Esophagus squamous epithelium (tissue), 5 donors: ENCODE data around the gene GH1. TPM values are rescaled to one million over a fixed set of nuclear protein-coding genes. Genes with fewer than 3 reads are reported as not detected.

Source experiments
- DNase-seq: peaks from one replicate; lab custom pipeline; 2025; lab: John Stamatoyannopoulos, UW
- H3K27ac ChIP-seq, 4 donors: fragments of 200-600 bp; sonication (generic); one replicate each; pipeline ENCODE4 v1.5.1; 2016 to 2019; ENCODE audit warnings: mild to moderate bottlenecking in 1 of 4
- H3K27me3 ChIP-seq, 4 donors: fragments of 200-600 bp; sonication (generic); 1 replicate in 3 of 4; 2 replicates in 1 of 4; pipeline versions ENCODE4 v1.5.1 to v1.6.0; 2017 to 2021; ENCODE audit warnings: antibody characterized with exemption in 1 of 4
- H3K36me3 ChIP-seq, 3 donors: fragments of 200-600 bp; sonication (generic); one replicate each; pipeline ENCODE4 v1.5.1; 2016 to 2019
- H3K4me1 ChIP-seq, 3 donors: fragments of 200-600 bp; sonication (generic); one replicate each; pipeline ENCODE4 v1.5.1; 2017 to 2019
- H3K4me3 ChIP-seq, 4 donors: fragments of 200-600 bp; sonication (generic); 1 replicate in 3 of 4; 2 replicates in 1 of 4; pipeline ENCODE4 v1.5.1; 2016 to 2019; ENCODE audit warnings: mild to moderate bottlenecking in 2 of 4, moderate library complexity in 1 of 4
- H3K9me3 ChIP-seq, 3 donors: fragments of 200-600 bp; sonication (generic); one replicate each; pipeline ENCODE4 v1.5.1; 2016 to 2019
- CTCF ChIP-seq, 6 experiments: fragments of 450-650 bp in 4 of 6; fragments of 200-600 bp in 2 of 6; sonication (generic) in 2 of 6; IDR thresholded peaks; one replicate each; pipeline ENCODE4 v1.5.1; 2016 to 2019; ENCODE audit warnings: antibody characterized with exemption in 6 of 6, mild to moderate bottlenecking in 4 of 6, moderate library complexity in 4 of 6
- POLR2A ChIP-seq, 4 donors: fragments of 450-650 bp; IDR thresholded peaks; one replicate each; pipeline ENCODE4 v1.6.1; 2017; ENCODE audit warnings: antibody characterized with exemption in 4 of 4, mild to moderate bottlenecking in 4 of 4, moderate library complexity in 3 of 4
- WGBS, 2 donors: methylation state at CpG; one replicate each; pipeline ENCODE4 v1.1.5; 2018; 5-methylcytosine and 5-hydroxymethylcytosine counted together
- intact Hi-C: fragments of 100-400 bp; cut with DNase I; formaldehyde crosslinking; loops from one replicate; pipeline ENCODE4 v1.15.0; 2022
- total RNA-seq, 4 donors: library from RNA; depleted of rRNA; stranded (reverse); fragments of >200 nt; gene quantifications; one replicate each; pipeline ENCODE4 v1.1.0, GENCODE V29; 2016
- donor health status: DM: yes; HTN: yes; CAD: no.

The GH1 gene
- total RNA-seq, 4 donors from 2014 or later = not detected

GRCh38 chr17:63961355-63962212, 42.9 kb upstream of the GH1 start:
- Histone ChIP-seq H3K36me3 (no peaks in the 10 kb centered on the region), H3K27me3 (peaks cover 0 to 6% (median 0%) of the 10 kb centered on the region in 4 donors), H3K27ac (peak overlapping the region in 2 of 4 donors; percentile 65 to 81), H3K4me1 (peaks cover 0 to 31% (median 4%) of the 10 kb centered on the region in 3 donors), H3K9me3 (no peaks in the 10 kb centered on the region), H3K4me3 (peak overlapping the region in 2 of 4 donors; percentile 27 to 45)
- intact Hi-C loops = no loop called here
- DNase-seq = no peak
- 15 to 29% methylated on average over 21 to 29 of the region's 37 CpGs for WGBS, 2 donors
- TF ChIP-seq CTCF (IDR thresholded peaks at IDR 0.05) = no peak
- TF ChIP-seq POLR2A (IDR thresholded peaks at IDR 0.05) = no peak

- Histone ChIP-seq H3K9me3 (no peaks in the 10 kb centered on the region), H3K4me3 (no peak overlapping the region)
Measured at GRCh38 chr17:63960430-63960829, 41.8 kb upstream of the GH1 start.

DNA sequence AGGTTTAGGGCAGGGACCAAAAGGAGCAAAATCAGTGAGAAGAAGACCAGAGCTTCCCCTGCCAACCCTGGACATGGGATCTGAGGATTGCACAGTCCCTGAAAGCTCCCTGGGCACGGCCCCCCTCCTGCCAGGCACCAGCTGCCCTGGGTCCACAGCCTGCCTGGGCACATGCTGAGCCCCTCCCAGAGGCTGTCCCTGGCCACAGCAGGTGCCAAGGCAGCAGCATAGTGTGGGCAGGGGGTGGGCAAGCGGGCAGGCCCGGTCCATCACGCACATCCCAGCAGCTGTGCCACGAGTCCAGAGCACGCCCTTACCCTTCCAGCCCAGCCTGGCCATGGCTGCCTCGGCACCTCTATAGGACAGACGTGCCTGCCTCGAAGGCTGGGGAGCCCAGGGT, 41.4 kb upstream of the GH1 start:
- H3K27me3 ChIP-seq = peaks cover 0 to 6% (median 0%) of the 10 kb centered on the region in 4 donors
- WGBS, 2 donors = 68 to 100% methylated on average over 1 to 3 of the region's 9 CpGs
- H3K4me1 ChIP-seq = peaks cover 0 to 31% (median 4%) of the 10 kb centered on the region in 3 donors
- no peaks in the 10 kb centered on the region for H3K9me3 ChIP-seq
- no peak for DNase-seq
- no peak for TF ChIP-seq POLR2A (IDR thresholded peaks at IDR 0.05)
- no peak for TF ChIP-seq CTCF (IDR thresholded peaks at IDR 0.05)
- H3K27ac ChIP-seq = peak overlapping the region in 1 of 4 donors; percentile 9
- no peaks in the 10 kb centered on the region for H3K36me3 ChIP-seq
- no peak overlapping the region for H3K4me3 ChIP-seq
- intact Hi-C loops = no loop called here

More at GRCh38 chr17:63960430-63960829, 41.8 kb upstream of the GH1 start:
- H3K36me3 ChIP-seq = no peaks in the 10 kb centered on the region
- peak overlapping the region in 1 of 4 donors; percentile 34 for H3K27ac ChIP-seq
- 43 to 51% methylated on average over 3 to 4 of the region's 7 CpGs for WGBS, 2 donors
- intact Hi-C loops = no loop called here
- TF ChIP-seq POLR2A (IDR thresholded peaks at IDR 0.05) (no peak), CTCF (IDR thresholded peaks at IDR 0.05) (no peak)
- DNase-seq = no peak
- H3K27me3 ChIP-seq = peaks cover 0 to 6% (median 0%) of the 10 kb centered on the region in 4 donors
- H3K4me1 ChIP-seq = peaks cover 0 to 31% (median 4%) of the 10 kb centered on the region in 3 donors

- no peaks in the 10 kb centered on the region for H3K36me3 ChIP-seq
- H3K4me3 ChIP-seq = no peak overlapping the region
- no peak overlapping the region for H3K27ac ChIP-seq
- H3K4me1 ChIP-seq = peaks cover 0 to 8% (median under 1%) of the 10 kb centered on the region in 3 donors
- 94% methylated on average over 5 of the region's 5 CpGs for WGBS, 2 donors
- no peak for DNase-seq
- TF ChIP-seq CTCF (IDR thresholded peaks at IDR 0.05) (no peak), POLR2A (IDR thresholded peaks at IDR 0.05) (no peak)
- peaks cover 0 to 10% (median 0%) of the 10 kb centered on the region in 4 donors for H3K27me3 ChIP-seq
- intact Hi-C loops = no loop called here
- H3K9me3 ChIP-seq = no peaks in the 10 kb centered on the region
Measured at GRCh38 chr17:63956296-63956920, 37.8 kb upstream of the GH1 start.

DNA sequence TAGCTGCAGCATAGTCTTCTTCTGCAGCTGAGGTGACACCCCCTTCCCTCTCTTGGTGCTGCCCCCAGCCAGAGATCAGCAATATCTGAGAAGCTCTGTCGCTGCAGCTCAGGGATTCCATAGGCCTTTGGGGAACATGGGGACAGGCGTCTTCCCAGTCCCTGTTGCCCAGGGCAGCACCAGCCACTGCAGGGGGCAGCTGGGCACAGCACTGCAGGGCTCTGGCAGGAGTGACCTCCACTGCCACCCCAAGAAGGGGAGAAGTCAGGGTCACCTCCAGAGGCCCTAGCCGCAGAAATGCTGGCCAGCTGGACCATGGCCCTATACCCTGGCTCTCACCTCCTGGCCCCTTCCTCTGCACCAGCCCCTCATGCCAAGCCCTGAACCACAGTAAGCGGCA, 37.2 kb upstream of the GH1 start:
- Histone ChIP-seq H3K4me3 (no peak overlapping the region), H3K27ac (no peak overlapping the region), H3K4me1 (peaks cover 0 to 2% (median 0%) of the 10 kb centered on the region in 3 donors), H3K9me3 (no peaks in the 10 kb centered on the region), H3K36me3 (no peaks in the 10 kb centered on the region), H3K27me3 (peaks cover 0 to 14% (median 0%) of the 10 kb centered on the region in 4 donors)
- no peak for DNase-seq
- TF ChIP-seq POLR2A (IDR thresholded peaks at IDR 0.05) (no peak), CTCF (IDR thresholded peaks at IDR 0.05) (no peak)
- 88 to 90% methylated on average over 2 of the region's 4 CpGs for WGBS, 2 donors
- intact Hi-C loops = no loop called here
